Measurements from ENCODE around the gene RRP36.

DNA sequence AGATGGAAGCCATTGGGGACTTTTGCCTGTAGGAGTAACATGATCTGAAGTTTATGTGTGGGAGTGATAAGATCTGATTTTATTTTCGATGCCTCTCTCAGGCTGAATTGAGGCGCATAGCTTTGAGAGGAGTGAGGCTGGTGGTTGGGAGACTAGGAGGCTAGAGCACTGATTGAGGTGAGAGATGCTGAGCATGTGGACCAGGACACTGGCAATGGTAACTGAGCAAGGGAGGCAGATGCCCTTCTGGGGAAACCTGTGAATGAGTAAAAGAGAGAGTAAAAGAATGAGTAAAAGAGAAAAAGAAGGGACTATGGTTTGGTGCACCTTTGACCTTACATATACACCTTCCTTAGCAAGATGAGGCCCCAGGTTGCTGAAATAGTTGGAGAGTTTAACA lies 3.0 kb downstream of the RRP36 start:
- no peak for TF ChIP-seq EZH2 (IDR thresholded peaks at IDR 0.05)
- TF ChIP-seq, protein P1, sequence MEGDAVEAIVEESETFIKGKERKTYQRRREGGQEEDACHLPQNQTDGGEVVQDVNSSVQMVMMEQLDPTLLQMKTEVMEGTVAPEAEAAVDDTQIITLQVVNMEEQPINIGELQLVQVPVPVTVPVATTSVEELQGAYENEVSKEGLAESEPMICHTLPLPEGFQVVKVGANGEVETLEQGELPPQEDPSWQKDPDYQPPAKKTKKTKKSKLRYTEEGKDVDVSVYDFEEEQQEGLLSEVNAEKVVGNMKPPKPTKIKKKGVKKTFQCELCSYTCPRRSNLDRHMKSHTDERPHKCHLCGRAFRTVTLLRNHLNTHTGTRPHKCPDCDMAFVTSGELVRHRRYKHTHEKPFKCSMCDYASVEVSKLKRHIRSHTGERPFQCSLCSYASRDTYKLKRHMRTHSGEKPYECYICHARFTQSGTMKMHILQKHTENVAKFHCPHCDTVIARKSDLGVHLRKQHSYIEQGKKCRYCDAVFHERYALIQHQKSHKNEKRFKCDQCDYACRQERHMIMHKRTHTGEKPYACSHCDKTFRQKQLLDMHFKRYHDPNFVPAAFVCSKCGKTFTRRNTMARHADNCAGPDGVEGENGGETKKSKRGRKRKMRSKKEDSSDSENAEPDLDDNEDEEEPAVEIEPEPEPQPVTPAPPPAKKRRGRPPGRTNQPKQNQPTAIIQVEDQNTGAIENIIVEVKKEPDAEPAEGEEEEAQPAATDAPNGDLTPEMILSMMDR (IDR thresholded peaks at IDR 0.05), result no peak

Data from neural progenitor cell (in vitro differentiated cells).